ENCODE measurements around the gene CANT1.
A peak's percentile ranks its signal among the peaks of the same experiment; 100 is the strongest.

The CANT1 gene

DNA sequence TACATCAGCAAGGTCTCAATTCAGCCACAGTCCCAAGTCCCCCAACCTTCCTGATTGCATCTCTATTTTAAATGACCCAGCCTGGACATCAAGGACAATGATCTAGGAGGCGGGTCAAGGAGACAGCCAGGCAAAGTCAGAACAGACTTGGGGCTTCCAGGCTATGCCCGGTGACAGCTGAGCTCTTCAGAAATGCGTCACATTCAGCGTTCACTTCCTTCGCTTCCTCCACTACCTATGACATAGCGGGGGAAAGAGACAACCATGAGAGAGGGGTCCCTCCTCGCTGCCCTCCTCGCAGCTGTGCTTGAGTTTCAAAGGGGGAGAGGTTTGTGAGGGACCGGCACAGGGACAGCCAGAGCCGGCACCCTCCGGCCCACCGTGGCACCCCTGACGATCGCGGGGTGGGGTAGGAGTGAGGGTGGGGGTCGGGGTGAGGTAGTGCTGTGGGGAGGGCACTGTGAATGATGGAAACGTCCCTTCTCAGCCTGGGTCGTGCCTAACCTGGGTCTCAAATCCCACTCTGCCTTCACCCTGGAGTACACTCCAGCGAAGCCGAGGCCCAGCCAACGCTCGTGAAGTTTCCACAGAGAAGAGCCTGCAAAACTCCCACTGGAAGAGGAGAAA is 17.5 kb downstream of the CANT1 start:
- TF ChIP-seq, protein P1, sequence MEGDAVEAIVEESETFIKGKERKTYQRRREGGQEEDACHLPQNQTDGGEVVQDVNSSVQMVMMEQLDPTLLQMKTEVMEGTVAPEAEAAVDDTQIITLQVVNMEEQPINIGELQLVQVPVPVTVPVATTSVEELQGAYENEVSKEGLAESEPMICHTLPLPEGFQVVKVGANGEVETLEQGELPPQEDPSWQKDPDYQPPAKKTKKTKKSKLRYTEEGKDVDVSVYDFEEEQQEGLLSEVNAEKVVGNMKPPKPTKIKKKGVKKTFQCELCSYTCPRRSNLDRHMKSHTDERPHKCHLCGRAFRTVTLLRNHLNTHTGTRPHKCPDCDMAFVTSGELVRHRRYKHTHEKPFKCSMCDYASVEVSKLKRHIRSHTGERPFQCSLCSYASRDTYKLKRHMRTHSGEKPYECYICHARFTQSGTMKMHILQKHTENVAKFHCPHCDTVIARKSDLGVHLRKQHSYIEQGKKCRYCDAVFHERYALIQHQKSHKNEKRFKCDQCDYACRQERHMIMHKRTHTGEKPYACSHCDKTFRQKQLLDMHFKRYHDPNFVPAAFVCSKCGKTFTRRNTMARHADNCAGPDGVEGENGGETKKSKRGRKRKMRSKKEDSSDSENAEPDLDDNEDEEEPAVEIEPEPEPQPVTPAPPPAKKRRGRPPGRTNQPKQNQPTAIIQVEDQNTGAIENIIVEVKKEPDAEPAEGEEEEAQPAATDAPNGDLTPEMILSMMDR (conservative IDR thresholded peaks at IDR 0.05; ENCODE audit: low read depth, low read length) = no peak
- no peak for DNase-seq (ENCODE audit: low read depth)
- no peak overlapping the region for H3K4me3 ChIP-seq (ENCODE audit: low read length)

GRCh38 chr17:78991017-78991738 is 18.4 kb downstream of the CANT1 start:
- H3K4me3 ChIP-seq (ENCODE audit: low read length) = no peak overlapping the region
- DNase-seq (ENCODE audit: low read depth) = no peak
- TF ChIP-seq, protein P1 (conservative IDR thresholded peaks at IDR 0.05; ENCODE audit: low read depth, low read length) = no peak

GRCh38 chr17:78990349-78991016 is 19.1 kb downstream of the CANT1 start:
- TF ChIP-seq, protein P1 (conservative IDR thresholded peaks at IDR 0.05; ENCODE audit: low read depth, low read length) = no peak
- DNase-seq (ENCODE audit: low read depth) = no peak

DNA sequence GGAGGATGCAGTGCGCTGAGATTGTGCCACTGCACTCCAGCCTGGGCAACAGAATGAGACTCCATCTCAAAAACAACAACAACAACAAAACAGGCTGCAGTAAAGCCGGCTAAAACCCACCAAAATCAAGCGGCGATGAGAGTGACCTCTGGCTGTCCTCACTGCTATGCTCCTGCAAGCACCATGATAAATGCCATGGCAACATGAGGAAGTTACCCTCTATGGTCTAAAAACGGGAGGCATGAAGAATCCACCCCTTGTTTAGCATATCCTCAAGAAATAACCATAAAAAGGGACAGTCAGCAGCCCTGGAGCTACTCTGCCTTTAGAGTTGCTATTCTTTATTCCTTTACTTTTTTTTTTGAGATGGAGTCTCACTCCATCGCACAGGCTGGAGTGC is 21.4 kb downstream of the CANT1 start:
- no peak overlapping the region for H3K4me3 ChIP-seq (ENCODE audit: low read length)
- DNase-seq (ENCODE audit: low read depth) = no peak
- TF ChIP-seq, protein P1 (conservative IDR thresholded peaks at IDR 0.05; ENCODE audit: low read depth, low read length) = no peak

More at GRCh38 chr17:78990349-78991016, 19.1 kb downstream of the CANT1 start:
- H3K4me3 ChIP-seq (ENCODE audit: low read length) = no peak overlapping the region

GRCh38 chr17:78986649-78987328 is 22.8 kb downstream of the CANT1 start:
- peak overlapping the region; percentile 34 for H3K4me3 ChIP-seq (ENCODE audit: low read length)
- TF ChIP-seq, protein P1 (conservative IDR thresholded peaks at IDR 0.05; ENCODE audit: low read depth, low read length) = no peak
- no peak for DNase-seq (ENCODE audit: low read depth)

DNA sequence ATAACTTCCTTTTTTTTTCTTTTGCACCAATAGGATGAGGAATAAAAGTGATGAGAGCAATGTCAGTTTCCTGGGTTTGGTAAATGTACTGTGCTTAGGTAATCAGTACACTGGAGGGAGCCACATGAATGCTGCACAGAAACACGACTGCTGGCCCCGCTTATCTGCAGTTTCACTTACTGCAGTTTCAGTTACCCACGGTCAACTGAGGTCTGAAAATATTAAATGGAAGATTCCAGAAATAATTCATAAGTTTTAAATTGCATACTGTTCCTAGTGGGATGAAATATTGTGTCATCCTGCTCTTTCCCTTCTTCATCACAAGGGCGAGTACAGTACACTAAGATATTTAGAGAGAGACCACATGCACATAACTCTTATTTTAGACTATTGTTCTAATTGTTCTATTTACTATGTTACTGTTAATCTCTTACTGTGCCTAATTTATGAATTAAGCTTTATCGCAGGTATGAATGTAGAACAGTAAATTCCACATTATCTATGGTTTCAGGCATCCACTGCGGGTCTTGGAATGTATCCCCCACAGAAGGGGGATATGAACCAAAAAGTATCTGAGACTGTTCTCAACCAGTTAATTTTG is 23.4 kb downstream of the CANT1 start:
- no peak for DNase-seq (ENCODE audit: low read depth)
- peak overlapping the region; percentile 34 for H3K4me3 ChIP-seq (ENCODE audit: low read length)
- TF ChIP-seq, protein P1 (conservative IDR thresholded peaks at IDR 0.05; ENCODE audit: low read depth, low read length) = peak; percentile 27

Data from retinal pigment epithelial cell (primary cell).